ENCODE results near the gene PAX9. TPM values are rescaled to one million over a fixed set of nuclear protein-coding genes. Genes with fewer than 3 reads are reported as not detected.

Gene PAX9
- total and polyA plus RNA-seq, 2 of the 13 experiments (the other 11 are each of a cell fraction or from before 2014, with no cell fraction given), result 0.03 TPM; not detected in 1

DNA sequence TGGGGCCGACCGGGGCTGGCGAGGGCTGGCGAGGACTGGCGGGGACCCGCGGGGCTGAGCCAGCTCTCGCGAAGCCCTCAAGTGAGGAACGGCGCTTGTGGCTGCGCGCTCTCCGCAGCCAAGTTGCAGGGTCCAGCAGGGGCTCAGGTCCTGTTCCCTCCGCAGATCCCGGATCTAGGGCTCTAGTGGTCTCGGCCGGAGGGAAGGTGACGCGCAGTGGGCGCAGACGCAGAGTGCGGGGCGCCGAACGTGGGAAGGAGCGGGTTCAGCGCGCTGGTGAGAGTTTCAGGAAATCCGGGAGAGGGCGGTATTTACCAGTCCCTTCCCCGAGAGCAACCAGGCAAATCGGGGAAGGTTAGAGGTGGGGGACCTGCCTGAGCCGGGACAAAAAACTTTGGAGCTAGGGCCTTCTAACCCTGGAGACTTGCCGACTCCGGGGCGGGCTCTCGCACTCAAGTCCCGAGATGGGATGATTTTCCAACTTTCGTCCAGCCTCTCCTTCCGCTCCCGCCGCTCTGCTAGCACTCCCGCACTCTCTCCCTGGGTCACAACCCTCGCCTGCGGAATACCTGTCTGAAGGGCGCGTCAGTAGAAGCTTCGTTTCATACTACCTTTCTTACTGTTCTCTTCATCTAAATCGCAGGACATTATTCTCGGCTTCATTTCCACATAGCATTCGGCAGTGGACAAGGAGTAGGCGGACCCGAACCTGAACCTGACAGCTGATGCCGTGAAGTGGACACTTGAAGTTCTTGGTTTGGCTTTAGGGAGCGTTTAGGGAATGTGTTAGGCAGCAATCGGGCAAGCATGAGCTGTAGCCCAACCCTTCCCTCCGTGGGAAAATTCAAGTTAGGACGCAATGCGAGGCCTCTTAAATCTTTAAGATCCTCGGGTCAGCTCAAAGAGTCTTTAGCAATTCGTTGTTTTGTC is 13.6 kb upstream of the PAX9 start (continued):
- TF ChIP-seq SRY (CRISPR knock-in tag; IDR thresholded peaks at IDR 0.05), result no peak
- TF ChIP-seq HOXA7 (CRISPR knock-in tag; IDR thresholded peaks at IDR 0.05), result no peak
- TF ChIP-seq JUN (CRISPR knock-in tag; IDR thresholded peaks at IDR 0.05), result no peak
- TF ChIP-seq, protein P1, sequence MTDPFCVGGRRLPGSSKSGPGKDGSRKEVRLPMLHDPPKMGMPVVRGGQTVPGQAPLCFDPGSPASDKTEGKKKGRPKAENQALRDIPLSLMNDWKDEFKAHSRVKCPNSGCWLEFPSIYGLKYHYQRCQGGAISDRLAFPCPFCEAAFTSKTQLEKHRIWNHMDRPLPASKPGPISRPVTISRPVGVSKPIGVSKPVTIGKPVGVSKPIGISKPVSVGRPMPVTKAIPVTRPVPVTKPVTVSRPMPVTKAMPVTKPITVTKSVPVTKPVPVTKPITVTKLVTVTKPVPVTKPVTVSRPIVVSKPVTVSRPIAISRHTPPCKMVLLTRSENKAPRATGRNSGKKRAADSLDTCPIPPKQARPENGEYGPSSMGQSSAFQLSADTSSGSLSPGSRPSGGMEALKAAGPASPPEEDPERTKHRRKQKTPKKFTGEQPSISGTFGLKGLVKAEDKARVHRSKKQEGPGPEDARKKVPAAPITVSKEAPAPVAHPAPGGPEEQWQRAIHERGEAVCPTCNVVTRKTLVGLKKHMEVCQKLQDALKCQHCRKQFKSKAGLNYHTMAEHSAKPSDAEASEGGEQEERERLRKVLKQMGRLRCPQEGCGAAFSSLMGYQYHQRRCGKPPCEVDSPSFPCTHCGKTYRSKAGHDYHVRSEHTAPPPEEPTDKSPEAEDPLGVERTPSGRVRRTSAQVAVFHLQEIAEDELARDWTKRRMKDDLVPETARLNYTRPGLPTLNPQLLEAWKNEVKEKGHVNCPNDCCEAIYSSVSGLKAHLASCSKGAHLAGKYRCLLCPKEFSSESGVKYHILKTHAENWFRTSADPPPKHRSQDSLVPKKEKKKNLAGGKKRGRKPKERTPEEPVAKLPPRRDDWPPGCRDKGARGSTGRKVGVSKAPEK (CRISPR knock-in tag; IDR thresholded peaks at IDR 0.05; ENCODE audit: borderline replicate concordance), result peak; percentile 91; the same call in 1 of the 2 replicates
- peak; percentile 61; the same call in 1 of the 2 replicates for TF ChIP-seq ZNF292 (CRISPR knock-in tag; IDR thresholded peaks at IDR 0.05; ENCODE audit: borderline replicate concordance, low read depth)
- no peak for TF ChIP-seq ZBTB42 (CRISPR knock-in tag; IDR thresholded peaks at IDR 0.05)
- TF ChIP-seq DR1 (CRISPR knock-in tag; IDR thresholded peaks at IDR 0.05), result no peak
- 0 out of 2 replicates have a peak, but pooled peaks have one; percentile 21 for TF ChIP-seq TSC22D2 (CRISPR knock-in tag; IDR thresholded peaks at IDR 0.05; ENCODE audit: borderline replicate concordance)
- TF ChIP-seq GZF1 (CRISPR knock-in tag; IDR thresholded peaks at IDR 0.05), result no peak
- TF ChIP-seq ZNF598 (CRISPR knock-in tag; IDR thresholded peaks at IDR 0.05; ENCODE audit: borderline replicate concordance), result peak; percentile 13; the same call in 1 of the 2 replicates
- 0 out of 2 replicates have a peak, but pooled peaks have one; percentile 26 for TF ChIP-seq KAT8 (CRISPR knock-in tag; IDR thresholded peaks at IDR 0.05)
- no peak for TF ChIP-seq ZNF790 (CRISPR knock-in tag; IDR thresholded peaks at IDR 0.05; ENCODE audit: borderline replicate concordance)
- TF ChIP-seq EZH2 (conservative IDR thresholded peaks at IDR 0.05; ENCODE audit: low read depth, low read length), result peak; percentile 99
- TF ChIP-seq ZNF318 (CRISPR knock-in tag; IDR thresholded peaks at IDR 0.05), result no peak

Measured in HepG2 (cell line).